GM12878 (cell line): ENCODE results near the gene DCN. TPM values are rescaled to one million over a fixed set of nuclear protein-coding genes. Genes with fewer than 3 reads are reported as not detected.

Source experiments
- ATAC-seq: fragments of 200-7000 bp; cut with Tn5 transposase; 3 replicates; pipeline ENCODE4 v1.9.1; 2020; ENCODE audit warnings: mild to moderate bottlenecking, moderate library complexity
- BruUV-seq: library from RNA; stranded (reverse); fragments of 400-500 nt; replicated peaks from 2 replicates; lab custom pipeline; 2021; lab: Mats Ljungman, UMichigan
- CTCF ChIA-PET: fragments of 300-600 bp; sonication (Branson Sonifier 250); formaldehyde crosslinking; extraction: SDS; loops from one replicate; lab custom pipeline; 2021; ENCODE audit warnings: inconsistent platforms; lab: Yijun Ruan, JAX
- POLR2A ChIA-PET: fragments of 350-600 bp; formaldehyde crosslinking; extraction: SDS; loops from one replicate; lab custom pipeline; 2021; ENCODE audit warnings: inconsistent platforms; lab: Charles Lee
- RAD21 ChIA-PET: fragments of 300-600 bp; sonication (Branson Sonifier 250); formaldehyde crosslinking; loops from one replicate; lab custom pipeline; 2023; ENCODE audit warnings: antibody characterized with exemption; ENCODE audit not compliant: unreplicated experiment; lab: Charles Lee
- SMC1A ChIA-PET: fragments of 300-600 bp; sonication (Branson Sonifier 250); formaldehyde crosslinking; loops from one replicate; lab custom pipeline; 2023; ENCODE audit not compliant: unreplicated experiment, uncharacterized antibody; lab: Charles Lee
- DNase-seq: peaks from one replicate; pipeline ENCODE4 v3.0.0-alpha.2; 2011; ENCODE audit warnings: low read depth, low spot score
- FAIRE-seq: peaks from 3 replicates; lab custom pipeline; 2011; peaks lifted over from hg19 to GRCh38; lab: Jason Lieb, UNC
- H2AFZ ChIP-seq: 2 replicates; pipeline ENCODE4 v1.6.0; 2011; ENCODE audit warnings: low read depth, low read length, control low read depth; ENCODE audit not compliant: control insufficient read depth
- H3K27ac ChIP-seq: 2 replicates; pipeline ENCODE4 v1.5.1; 2011; ENCODE audit warnings: control low read depth; ENCODE audit not compliant: control insufficient read depth, insufficient read depth
- H3K27me3 ChIP-seq, 2 experiments: replicated peaks in 1 of 2; 2 replicates each; pipeline versions ENCODE4 v1.6.0 to v1.6.1; 2011; ENCODE audit warnings: low read length in 1 of 2; ENCODE audit not compliant: control insufficient read depth in 2 of 2, insufficient read depth in 2 of 2
- H3K36me3 ChIP-seq, 2 experiments: 2 replicates each; pipeline ENCODE4 v1.5.1; 2011; ENCODE audit warnings: low read length in 1 of 2; ENCODE audit not compliant: control insufficient read depth in 2 of 2, insufficient read depth in 2 of 2
- H3K4me1 ChIP-seq: 2 replicates; pipeline ENCODE4 v1.6.1; 2011; ENCODE audit warnings: mild to moderate bottlenecking, low read length, moderate library complexity, mixed read lengths; ENCODE audit not compliant: control insufficient read depth, insufficient read depth
- H3K4me2 ChIP-seq: 2 replicates; pipeline ENCODE4 v1.6.0; 2011; ENCODE audit warnings: control low read depth; ENCODE audit not compliant: control insufficient read depth, insufficient read depth
- H3K4me3 ChIP-seq: fragments of 200-600 bp; sonication (generic); 2 replicates; pipeline ENCODE4 v1.5.1; 2016
- H3K79me2 ChIP-seq: 2 replicates; pipeline ENCODE4 v1.6.0; 2011; ENCODE audit warnings: low read length; ENCODE audit not compliant: control insufficient read depth, insufficient read depth
- H3K9ac ChIP-seq: 2 replicates; pipeline ENCODE4 v1.8.0; 2011; ENCODE audit warnings: low read length, control low read depth, mixed read lengths; ENCODE audit not compliant: control insufficient read depth, insufficient read depth
- H3K9me3 ChIP-seq: replicated peaks from 3 replicates; pipeline ENCODE4 v1.5.1; 2011; ENCODE audit warnings: mild to moderate bottlenecking, low read length; ENCODE audit not compliant: control insufficient read depth, insufficient read depth
- H4K20me1 ChIP-seq: 2 replicates; pipeline ENCODE4 v1.6.0; 2011; ENCODE audit not compliant: control insufficient read depth, insufficient read depth
- CREB1 ChIP-seq: IDR thresholded peaks from 2 replicates; pipeline ENCODE4 v1.6.1; 2012; ENCODE audit warnings: low read depth, mild to moderate bottlenecking, inconsistent platforms
- CREM ChIP-seq: IDR thresholded peaks from 2 replicates; pipeline ENCODE4 v1.6.1; 2014; ENCODE audit warnings: antibody characterized with exemption, low read depth
- GABPA ChIP-seq: IDR thresholded peaks from 2 replicates; pipeline ENCODE4 v1.6.1; 2014; ENCODE audit warnings: antibody characterized with exemption, low read depth, mild to moderate bottlenecking, inconsistent platforms
- IRF4 ChIP-seq: IDR thresholded peaks from 2 replicates; pipeline ENCODE4 v1.6.1; 2011; ENCODE audit warnings: low read depth, low read length
- MTA2 ChIP-seq: fragments of 450-650 bp; IDR thresholded peaks from 2 replicates; pipeline ENCODE4 v1.6.1; 2016; ENCODE audit warnings: low read depth, mild to moderate bottlenecking, moderate library complexity
- MYC ChIP-seq: IDR thresholded peaks from 2 replicates; pipeline ENCODE4 v1.6.1; 2011; ENCODE audit warnings: mild to moderate bottlenecking, low read length, moderate library complexity, inconsistent platforms; ENCODE audit not compliant: insufficient read depth, insufficient replicate concordance, insufficient read length, severe bottlenecking
- NRF1 ChIP-seq: conservative IDR thresholded peaks from 2 replicates; pipeline ENCODE4 v1.6.1; 2011; ENCODE audit warnings: mild to moderate bottlenecking, low read depth, low read length, improper control_type of control experiment
- PKNOX1 ChIP-seq: fragments of 450-650 bp; IDR thresholded peaks from 2 replicates; pipeline ENCODE4 v1.6.1; 2016; ENCODE audit warnings: mild to moderate bottlenecking
- RUNX3 ChIP-seq: IDR thresholded peaks from 2 replicates; pipeline ENCODE4 v1.6.1; 2012; ENCODE audit warnings: low read length, inconsistent platforms
- SMAD5 ChIP-seq: IDR thresholded peaks from 2 replicates; pipeline ENCODE4 v1.6.1; 2016; ENCODE audit warnings: antibody characterized with exemption, low read depth
- SRF ChIP-seq, 2 experiments: IDR thresholded peaks; 2 replicates each; pipeline ENCODE4 v1.6.1; 2011; ENCODE audit warnings: low read depth in 2 of 2, low read length in 2 of 2, mild to moderate bottlenecking in 1 of 2, moderate library complexity in 1 of 2
- SUZ12 ChIP-seq: fragments of 200-600 bp; sonication (generic); IDR thresholded peaks from one replicate; pipeline ENCODE4 v1.6.1; 2018; ENCODE audit warnings: antibody characterized with exemption, mild to moderate bottlenecking; ENCODE audit not compliant: unreplicated experiment
- WGBS: methylation state at CpG from one replicate; pipeline ENCODE4 v1.1.6; 2016; ENCODE audit warnings: low lambda C conversion rate; ENCODE audit not compliant: insufficient replicate concordance, insufficient coverage; ENCODE audit errors: missing lambda C conversion rate; 5-methylcytosine and 5-hydroxymethylcytosine counted together
- in situ Hi-C: fragments of 300-500 bp; cut with MboI; formaldehyde crosslinking; loops from 9 replicates; pipeline ENCODE4 v1.14.3; 2018; ENCODE audit warnings: mixed read lengths
- intact Hi-C: fragments of 100-400 bp; cut with micrococcal nuclease; formaldehyde crosslinking; loops from one replicate; pipeline ENCODE4 v1.14.2; 2022; ENCODE audit not compliant: unreplicated experiment
- polyA plus RNA-seq, 11 experiments: library from polyadenylated mRNA; depleted of rRNA in 4 of 11; unstranded in 6 of 11; stranded (reverse) in 5 of 11; fragments of >200 nt; fragmentation: Nextera tagmentation in 4 of 11; fragmentation: Illumina TruSeq in 1 of 11; extraction: Ambion mirVana in 4 of 11; extraction: Trizol in 1 of 11; gene quantifications; 1 replicate in 1 of 11; 2 replicates in 10 of 11; pipeline versions ENCODE4 v1.2.1 to v1.2.3, GENCODE V29; 2011 to 2016; ENCODE audit warnings: inconsistent platforms in 2 of 11, missing spikeins in 2 of 11, low read depth in 1 of 11
- total RNA-seq, 4 experiments: library from RNA; depleted of rRNA in 3 of 4; stranded (reverse); fragments of >200 nt in 3 of 4; fragmentation: Illumina TruSeq in 1 of 4; extraction: Trizol in 1 of 4; gene quantifications; 2 replicates each; pipeline versions ENCODE4 v1.2.1 to v1.2.3, GENCODE V29; 2013 to 2021

The DCN gene
- total and polyA plus RNA-seq, 10 of the 15 experiments (the other 5 are each of a cell fraction or from before 2014, with no cell fraction given), result 0.07 to 2.1 (median 0.75) TPM; not detected in 6

DNA sequence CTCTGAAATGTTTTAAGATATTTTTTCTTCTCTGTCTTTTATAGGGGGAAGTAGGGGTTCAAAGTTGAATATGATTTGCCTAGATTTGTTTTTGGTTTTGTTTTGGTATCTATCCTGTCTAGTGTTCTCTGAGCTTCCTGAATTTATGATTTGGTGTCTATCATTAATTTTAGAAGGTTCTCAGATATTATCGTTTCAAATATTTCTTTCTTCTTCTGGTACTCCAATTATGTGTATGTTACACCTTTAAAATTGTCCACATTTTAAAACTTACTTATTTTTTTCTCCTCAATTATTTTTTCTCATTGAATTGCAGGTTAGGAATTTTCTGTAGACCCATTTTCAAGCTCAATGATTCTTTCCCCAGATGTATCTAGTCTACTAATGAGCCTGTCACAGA is 13.8 kb upstream of the DCN start:
- TF ChIP-seq MTA2 (no peak), CREM (no peak), GABPA (no peak)
- ChIA-PET POLR2A (no interaction called here), CTCF (no interaction called here), SMC1A (interaction anchor here (1.4 kb wide), 1 partner anchor 130 kb away, joined by 4 read pairs; no protein-coding TSS in a partner anchor), RAD21 (no interaction called here)
- DNase-seq, result no peak
- no peaks in the 10 kb centered on the region for H3K27me3 ChIP-seq
- no peak overlapping the region for H3K27ac ChIP-seq
- in situ Hi-C loops, result no loop called here
- H3K4me3 ChIP-seq, result no peak overlapping the region
- H3K36me3 ChIP-seq, result no peaks in the 10 kb centered on the region
- no peaks in the 10 kb centered on the region for H3K4me1 ChIP-seq
- intact Hi-C loops, result no loop called here
- H3K4me2 ChIP-seq, result no peak overlapping the region
- H3K9ac ChIP-seq, result no peak overlapping the region
- no peak overlapping the region for H2AFZ ChIP-seq
- 5% methylated on average over 1 of the region's 1 CpG for WGBS
- FAIRE-seq, result no peak
- H4K20me1 ChIP-seq, result no peaks in the 10 kb centered on the region
- H3K79me2 ChIP-seq, result no peaks in the 10 kb centered on the region
- no TSS peak for BruUV-seq
- no peak for ATAC-seq
- H3K9me3 ChIP-seq, result no peaks in the 10 kb centered on the region

DNA sequence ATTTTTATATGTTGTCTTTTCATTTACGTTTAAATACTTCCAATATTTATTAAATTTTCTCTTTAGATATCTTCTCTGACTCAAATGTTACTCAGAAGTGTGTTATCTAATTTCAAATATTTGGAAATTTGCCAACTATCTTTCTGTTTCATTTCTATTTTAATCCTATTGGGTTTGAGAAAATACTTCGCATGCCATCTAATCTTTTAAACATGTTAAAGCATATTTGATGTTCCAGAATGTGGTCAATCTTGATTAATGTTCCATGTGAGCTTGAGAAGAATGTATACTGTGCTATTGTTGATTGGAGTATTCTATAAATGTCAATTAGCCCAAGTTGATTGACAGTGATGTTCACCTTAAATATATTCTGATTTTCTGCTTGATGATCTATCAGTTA is 11.9 kb upstream of the DCN start:
- Histone ChIP-seq H2AFZ (no peak overlapping the region), H3K9me3 (no peaks in the 10 kb centered on the region), H3K4me3 (no peak overlapping the region), H3K4me2 (no peak overlapping the region), H4K20me1 (no peaks in the 10 kb centered on the region), H3K36me3 (no peaks in the 10 kb centered on the region), H3K27me3 (no peaks in the 10 kb centered on the region), H3K9ac (no peak overlapping the region), H3K4me1 (no peaks in the 10 kb centered on the region), H3K79me2 (no peaks in the 10 kb centered on the region), H3K27ac (no peak overlapping the region)
- ChIA-PET POLR2A (no interaction called here), CTCF (interaction anchor here (1.0 kb wide), 1 partner anchor 160 kb away, joined by 3 read pairs; no protein-coding TSS in a partner anchor), SMC1A (no interaction called here), RAD21 (no interaction called here)
- DNase-seq (no peak), FAIRE-seq (no peak), ATAC-seq (no peak)
- intact Hi-C loops (no loop called here), in situ Hi-C loops (no loop called here)
- WGBS, result 54% methylated on average over 2 of the region's 2 CpGs
- BruUV-seq, result no TSS peak
- TF ChIP-seq SUZ12 (no peak), PKNOX1 (no peak), MYC (no peak), CREB1 (no peak), SMAD5 (no peak), NRF1 (no peak), RUNX3 (no peak), IRF4 (no peak), SRF (IDR thresholded peaks at IDR 0.05; ENCODE audit: low read depth in 2 of 2, low read length in 2 of 2) (no peak)
